ENCODE data around the gene PARD3B.

Gene PARD3B

DNA sequence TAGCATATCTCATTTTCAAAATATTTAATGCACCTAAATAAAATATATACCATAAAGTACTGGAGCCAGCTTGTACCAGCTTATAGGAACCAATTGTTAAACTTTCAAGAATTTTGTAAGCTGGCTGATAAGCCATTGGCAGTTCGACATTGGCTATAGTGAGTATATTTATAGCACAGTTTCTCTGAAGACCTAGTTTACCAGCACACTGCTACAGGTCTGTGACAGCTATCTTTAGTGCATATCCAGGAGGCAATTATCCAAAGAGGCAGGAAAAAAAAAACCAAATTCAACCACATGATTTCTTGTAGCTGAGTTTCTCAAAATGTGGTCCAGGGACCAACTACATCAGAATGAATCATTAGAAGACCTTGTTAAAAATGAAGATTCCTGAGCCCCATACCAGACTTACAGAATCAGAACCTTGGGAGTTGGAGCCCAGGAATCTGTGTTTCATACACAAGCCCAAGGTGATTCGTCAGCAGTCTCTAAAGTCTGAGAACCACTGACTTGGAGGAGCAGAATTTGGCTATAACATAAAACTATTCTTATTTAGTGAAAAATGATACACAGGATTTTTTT, 858.1 kb downstream of the PARD3B start:
- DNase-seq (ENCODE audit: low read depth in 2 of 2) = no peak

DNA sequence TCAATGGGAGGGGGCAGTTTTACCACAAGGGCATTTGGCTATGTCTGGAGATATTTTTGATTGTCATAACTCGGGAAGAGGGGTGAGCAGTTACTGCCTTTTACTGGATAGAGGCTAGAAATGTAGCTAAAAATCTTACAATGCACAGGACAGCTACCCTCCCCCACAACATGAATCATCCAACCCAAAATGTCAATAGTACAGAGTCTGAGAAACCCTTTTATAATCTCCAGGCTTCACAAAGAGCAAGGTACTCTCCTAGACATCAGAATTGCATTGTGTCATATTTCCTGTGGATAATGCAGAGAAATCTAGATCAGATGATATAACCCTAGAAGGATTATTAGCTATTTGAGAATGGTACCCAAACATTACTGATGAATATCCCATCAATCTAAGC, 859.9 kb downstream of the PARD3B start:
- DNase-seq (ENCODE audit: low read depth in 2 of 2) = no peak

DNA sequence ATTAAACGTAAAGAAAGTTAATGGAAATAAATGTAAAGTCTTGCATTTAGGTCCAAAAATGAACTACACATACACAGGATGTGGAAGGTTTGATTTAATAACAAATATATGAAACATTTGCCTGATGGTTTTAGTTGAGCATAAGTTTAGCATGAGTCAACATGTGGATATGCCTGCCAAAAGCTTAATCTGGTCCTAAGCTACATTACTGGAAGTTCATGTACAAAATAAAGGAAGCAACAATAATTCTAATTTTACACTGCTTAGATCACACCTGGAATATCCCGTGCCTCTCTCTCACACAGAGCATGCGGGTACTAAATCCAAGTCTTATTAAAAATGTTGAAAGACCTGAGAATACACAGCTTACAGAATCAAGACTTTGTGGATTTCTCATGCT, 860.5 kb downstream of the PARD3B start:
- no peak for DNase-seq (ENCODE audit: low read depth in 2 of 2)

DNA sequence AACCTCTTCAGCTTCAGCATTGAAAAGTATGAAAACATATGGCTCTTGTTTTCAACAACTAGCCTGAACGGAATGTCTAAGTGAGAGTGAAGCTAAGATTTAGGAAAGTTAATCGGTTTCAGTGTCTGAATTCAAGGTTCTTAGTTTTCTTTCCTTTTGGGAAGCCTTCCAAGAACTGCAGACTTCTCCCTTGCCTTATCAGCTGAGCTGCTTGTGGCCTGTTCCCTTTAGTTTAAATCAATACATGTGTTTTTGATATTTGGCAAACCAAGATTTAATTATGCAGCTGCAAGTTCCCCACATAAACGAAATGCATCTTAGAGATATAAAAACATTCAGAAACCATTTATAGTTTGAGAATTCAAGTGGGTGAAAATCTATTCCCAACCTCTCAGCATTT, 862.7 kb downstream of the PARD3B start:
- DNase-seq (ENCODE audit: low read depth in 2 of 2) = no peak

DNA sequence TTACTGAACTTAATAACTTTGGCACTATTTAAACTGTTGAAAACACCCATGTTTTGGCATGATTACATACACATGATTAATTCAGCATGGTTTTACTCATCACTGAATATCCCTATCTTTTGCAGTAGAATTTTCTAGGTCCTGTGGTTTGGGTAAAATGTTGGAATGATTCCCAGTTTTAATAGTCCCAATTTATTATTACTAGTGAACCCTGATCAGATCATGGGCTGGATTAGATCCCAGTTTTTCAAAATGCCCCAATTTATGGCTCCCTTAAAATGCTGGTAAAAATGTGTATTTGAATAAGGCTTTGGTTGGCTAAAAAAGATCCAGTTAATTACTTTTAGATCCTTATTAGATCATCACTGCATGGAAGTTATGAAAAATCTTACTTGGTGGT, 863.4 kb downstream of the PARD3B start:
- DNase-seq (ENCODE audit: low read depth in 2 of 2) = no peak

DNA sequence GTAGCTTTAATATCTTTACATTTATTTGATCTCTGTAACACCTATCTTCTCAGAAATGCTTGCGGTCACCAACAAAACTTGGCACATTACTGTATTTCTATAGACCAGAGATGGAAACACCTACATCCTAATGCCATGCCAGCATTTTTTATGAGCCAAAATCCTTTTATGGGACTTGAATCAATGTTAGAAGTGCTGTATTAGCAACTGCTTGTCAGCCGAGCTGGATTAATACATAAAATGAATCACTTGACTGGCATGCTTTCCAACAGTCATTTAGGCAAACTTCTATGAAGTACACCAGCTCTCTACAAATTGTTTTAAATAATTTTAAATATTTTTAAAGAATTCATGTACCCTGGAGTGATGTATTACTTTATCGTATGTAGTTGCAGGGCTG, 864.1 kb downstream of the PARD3B start:
- no peak for DNase-seq (ENCODE audit: low read depth in 2 of 2)

DNA sequence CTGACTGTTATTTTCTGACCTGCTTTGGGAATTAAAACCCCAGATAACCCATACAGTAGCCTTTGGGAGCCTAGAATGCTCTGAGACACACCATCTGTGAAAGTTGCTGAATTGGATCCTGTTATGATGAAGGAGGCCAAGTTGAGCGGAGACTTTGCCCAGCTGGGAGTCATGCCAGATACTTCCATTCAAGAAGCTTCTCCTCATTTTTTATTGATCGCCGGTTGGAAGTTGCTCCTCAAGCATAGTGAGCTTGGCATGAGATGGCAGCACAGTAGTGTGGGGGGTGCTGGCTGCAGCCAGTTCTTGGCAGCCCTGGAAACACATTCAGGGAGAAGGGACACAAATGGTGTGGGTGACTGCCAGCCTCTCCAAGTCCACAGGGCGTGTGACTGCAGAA, 866.3 kb downstream of the PARD3B start:
- DNase-seq (ENCODE audit: low read depth in 2 of 2) = no peak

DNA sequence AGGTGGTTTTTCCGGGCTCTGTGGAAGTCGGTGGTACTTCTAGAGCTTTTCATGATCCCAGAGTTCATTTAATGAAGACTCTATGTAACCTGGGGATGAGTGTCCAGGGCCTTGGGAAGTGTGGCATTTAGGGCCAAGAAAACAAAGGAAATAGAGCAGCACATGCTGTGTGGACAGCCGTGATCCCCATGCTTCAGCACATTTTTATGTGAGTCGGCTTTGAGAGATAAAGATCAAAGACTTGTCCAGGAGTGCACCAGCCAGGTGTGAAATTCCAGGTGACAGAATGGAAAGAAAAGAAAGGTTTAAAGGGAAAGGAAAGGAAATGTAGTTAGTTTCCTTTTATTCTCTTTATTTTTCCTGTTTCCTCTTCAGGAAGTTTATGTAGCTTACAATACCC, 879.1 kb downstream of the PARD3B start:
- DNase-seq (ENCODE audit: low read depth in 2 of 2) = no peak

DNA sequence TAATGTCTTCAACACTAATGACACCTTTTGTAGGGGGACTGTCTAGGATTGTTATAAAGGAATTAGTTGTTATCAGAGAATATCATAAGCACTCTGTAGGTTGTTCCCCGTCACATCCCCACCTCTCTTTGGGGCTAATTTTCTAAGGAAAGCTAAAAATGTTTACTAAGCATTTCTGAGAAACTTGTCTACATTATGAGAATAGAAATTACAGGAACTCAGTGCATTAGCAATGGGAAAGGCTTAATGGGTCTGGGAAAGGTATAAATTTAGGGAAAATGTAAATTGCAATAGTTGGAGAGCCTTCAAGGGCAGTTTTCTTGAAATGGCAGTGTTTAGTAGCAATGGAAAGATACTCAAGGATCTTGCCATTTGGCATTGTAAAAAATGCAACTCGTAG, 879.8 kb downstream of the PARD3B start:
- DNase-seq (ENCODE audit: low read depth in 2 of 2) = no peak

DNA sequence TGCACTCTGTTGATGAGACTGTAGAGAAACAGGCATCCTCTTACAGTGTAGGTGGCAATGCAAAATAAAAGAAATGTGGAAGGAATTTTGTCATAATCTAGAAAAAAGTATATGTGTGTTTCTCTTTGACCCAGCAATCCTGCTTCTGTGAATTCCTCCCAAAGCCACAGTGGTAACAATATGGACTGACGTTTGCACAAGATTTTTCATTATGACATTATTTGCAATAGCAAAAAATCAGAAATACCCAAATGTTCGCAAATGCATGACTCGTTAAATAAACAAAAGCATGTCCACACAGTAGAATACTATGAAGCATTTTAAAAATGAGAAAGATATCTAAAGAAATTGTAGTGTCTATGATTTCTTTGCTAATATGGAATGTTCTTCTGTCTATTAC, 881.8 kb downstream of the PARD3B start:
- DNase-seq (ENCODE audit: low read depth in 2 of 2) = no peak

DNA sequence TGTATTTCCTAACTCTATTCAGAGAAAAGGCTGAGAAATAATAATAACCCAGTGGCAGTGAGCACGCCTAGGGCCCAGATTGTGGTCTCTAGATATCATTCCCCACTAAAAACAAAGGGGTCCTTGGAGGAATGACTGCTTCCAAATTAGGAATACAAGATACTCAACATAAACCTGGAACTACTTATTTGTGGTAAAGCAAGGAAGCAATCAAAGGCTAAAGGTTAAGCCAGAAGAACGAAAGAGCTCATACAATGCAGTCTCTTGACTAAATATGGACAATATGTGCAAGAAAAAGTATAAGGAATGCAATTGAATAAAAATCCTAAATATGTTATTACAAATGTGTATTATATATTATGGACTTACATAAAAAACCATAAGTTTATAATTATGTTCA, 883.5 kb downstream of the PARD3B start:
- DNase-seq (ENCODE audit: low read depth in 2 of 2) = no peak

DNA sequence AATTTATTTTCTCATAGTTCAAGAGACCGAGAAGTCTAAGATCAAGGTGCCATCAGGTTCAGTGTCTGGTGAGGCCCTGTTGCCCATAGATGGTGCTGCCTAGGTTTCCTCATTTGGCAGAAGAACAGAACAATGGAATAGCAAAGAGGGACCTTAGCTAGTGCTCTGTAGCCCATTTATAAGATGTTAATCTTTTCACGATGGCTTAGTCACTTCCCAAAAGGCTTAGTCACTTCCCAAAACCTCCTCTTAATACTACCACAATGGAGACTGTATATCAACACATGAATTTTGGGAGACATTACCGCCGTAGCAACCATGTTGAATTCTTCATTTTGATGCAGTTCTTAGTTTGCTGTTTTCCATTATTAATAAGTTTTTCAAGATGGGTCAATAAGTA, 890.7 kb downstream of the PARD3B start:
- no peak for DNase-seq (ENCODE audit: low read depth in 2 of 2)

DNA sequence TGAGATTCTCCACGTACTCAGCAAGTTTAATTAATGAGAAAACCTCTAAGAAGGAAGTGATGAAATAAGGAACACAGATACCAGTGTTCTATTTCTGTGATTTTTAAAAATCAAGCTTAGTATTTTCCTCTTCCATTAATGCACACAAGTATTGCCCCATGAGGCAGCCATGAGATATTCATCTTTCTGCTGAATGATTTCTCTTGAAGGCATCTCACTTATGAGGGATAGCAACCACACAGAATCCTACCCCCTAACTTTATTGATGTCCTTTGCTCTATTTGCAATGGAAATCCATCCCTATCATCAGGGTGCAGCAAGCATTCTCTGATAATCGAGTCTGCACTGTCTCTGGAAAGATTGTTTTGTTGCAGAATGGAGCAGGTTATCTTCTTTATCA, 893.0 kb downstream of the PARD3B start:
- DNase-seq (ENCODE audit: low read depth in 2 of 2) = no peak

DNA sequence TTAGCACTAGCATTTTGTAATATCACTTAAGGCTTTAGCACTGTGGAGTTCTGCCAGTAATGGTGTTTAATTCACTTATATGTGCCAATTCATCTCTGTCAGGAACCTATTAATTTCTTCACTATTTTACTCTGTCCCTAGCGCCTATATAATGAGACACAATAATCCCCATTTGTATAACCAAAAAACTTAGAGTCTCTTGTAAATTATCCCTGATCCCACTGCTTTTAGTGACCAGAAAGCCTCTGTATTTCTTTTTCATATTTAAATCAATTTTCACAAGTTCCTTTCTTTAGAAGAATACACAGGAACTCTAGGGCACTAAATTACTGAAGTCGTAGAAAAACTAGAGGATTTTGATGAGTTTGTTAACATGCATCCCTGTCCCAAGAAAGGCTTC, 894.3 kb downstream of the PARD3B start:
- DNase-seq (ENCODE audit: low read depth in 2 of 2) = no peak

DNA sequence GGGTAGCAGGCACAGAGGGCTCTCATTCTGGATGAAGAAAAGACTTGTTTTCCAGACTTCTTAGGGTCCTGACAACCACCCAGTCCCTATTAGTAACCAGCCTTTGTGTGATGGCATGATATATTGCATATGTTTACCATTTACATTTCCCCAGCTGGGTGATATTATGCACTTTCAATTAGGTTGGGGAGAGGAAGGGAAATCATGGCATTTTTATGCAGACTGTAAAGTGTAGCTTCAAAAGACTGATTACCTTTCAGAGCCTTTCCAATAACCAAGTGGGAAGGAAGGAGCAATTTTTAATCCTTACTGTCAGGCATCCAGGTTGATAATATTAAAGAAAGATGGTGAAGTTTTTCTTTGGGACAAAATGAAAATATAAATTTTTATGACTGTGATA, 896.2 kb downstream of the PARD3B start:
- DNase-seq (ENCODE audit: low read depth in 2 of 2) = no peak

DNA sequence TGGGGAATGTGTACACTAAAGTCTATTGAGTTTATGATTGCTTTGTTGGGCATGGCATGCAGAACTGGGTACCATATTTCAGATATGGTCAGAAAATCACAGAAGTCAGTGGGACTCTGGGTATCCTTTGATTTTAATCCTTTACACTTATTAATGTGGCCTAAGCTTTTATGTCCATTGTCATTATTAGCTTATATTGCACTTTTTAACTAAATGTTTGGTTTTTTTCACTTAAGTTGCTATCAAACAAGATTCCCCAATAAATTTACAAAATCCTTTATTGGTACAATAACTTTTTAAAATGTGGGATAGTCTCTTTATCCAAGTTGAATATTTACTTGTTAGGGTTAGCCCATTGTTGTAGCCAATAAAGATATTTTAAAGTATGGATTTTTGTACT, 902.9 kb downstream of the PARD3B start:
- no peak for DNase-seq (ENCODE audit: low read depth in 2 of 2)

DNA sequence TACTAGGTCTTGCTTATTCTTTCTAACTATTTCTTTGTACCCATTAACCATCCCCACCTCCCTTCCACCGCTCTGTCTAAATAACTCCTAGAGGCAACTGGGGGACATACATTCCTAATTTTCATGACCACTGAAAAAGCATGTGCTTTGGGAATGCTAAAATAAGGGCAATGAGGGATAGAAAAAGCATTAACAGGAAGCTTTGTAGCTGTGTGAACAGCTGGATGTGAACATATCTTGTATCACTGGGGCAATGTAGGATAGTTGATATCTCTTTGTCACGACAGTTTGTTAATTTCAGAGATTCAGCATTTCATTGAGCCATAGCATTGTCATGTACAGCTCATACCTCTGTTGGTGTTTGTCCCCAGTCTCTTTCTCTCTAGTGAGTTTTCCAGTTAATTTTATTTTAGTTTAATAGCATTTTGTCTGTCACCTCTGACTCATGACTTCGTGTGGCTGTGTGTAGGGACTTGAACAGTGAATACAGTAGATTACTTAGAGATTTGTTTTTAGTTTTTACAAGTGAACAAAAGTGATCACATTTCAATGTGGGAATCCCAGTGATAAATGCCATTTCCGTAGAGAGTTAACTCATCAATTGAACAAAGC, 906.7 kb downstream of the PARD3B start:
- no peak for DNase-seq (ENCODE audit: low read depth in 2 of 2)

DNA sequence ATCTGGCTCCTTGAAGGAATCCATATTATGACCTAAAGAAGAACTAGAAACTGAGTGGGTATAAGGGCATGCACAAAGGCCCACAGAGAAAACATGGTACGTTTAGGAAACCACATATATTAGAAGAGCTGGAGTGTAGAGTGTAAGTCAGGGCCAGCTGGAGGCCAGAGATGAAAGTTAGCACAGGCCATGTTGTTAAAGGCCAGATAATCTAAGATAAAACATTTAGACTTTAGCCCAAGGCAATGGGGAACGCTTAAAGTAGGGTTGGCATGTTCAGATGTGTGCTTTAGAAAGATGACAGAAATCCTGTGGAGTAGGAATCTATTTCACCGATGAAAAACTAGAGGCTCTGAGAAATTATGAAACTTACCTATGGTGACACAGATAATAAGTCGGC, 907.9 kb downstream of the PARD3B start:
- no peak for DNase-seq (ENCODE audit: low read depth in 2 of 2)

DNA sequence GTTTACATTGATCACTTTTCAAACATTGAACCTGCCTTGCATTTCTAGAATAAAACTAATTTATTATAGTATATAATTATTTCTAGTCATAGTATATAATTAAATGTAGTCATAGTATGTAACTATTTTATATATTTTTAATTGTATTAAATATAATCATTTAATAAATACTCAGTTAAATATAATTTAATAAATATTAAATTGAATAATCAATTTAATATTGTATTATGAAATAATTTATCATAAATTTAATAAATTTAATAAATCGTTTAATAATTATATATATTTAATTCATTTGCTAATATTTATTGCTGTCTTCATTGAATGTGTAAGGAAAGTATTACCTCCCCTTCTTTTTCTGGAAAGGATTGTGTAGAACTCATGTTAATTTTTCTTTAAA, 911.4 kb downstream of the PARD3B start:
- no peak for DNase-seq (ENCODE audit: low read depth in 2 of 2)

DNA sequence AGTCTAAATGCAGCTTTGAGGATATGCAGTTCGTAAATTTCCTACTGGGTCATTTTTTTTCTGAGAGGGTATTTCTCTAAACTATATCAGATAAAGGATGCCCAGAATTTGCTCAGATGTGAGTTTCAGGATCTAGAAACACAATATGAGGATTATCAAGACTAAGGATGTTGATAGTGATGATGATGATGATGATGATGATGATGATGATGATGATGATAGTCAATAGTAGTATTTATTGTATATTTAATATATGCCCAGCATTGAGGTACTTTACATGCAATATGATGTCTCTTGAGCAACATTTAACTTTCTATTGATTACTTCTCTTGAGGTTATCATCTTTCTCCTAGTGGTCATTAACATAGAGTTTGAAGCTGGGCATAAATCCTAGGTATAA, 914.9 kb downstream of the PARD3B start:
- no peak for DNase-seq (ENCODE audit: low read depth in 2 of 2)

DNA sequence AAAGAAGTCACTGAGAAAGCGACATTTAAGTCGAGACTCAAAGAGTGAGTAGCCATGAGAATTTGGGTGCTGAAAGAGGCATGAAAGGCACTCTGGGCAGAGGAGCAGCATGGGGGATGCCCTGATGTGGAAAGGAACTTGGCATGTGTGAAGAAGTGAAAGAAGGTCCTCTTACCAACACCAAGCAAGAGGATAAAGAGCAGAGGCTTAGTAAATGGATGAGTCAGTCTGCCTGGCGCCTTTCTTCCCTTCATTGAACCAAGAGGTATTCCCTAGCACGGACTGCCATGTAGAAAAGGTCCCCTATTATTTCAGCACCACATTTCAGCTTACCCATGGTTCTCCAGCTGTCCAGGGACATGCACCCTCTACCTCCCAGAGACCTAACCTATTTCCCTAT, 915.9 kb downstream of the PARD3B start:
- no peak for DNase-seq (ENCODE audit: low read depth in 2 of 2)

DNA sequence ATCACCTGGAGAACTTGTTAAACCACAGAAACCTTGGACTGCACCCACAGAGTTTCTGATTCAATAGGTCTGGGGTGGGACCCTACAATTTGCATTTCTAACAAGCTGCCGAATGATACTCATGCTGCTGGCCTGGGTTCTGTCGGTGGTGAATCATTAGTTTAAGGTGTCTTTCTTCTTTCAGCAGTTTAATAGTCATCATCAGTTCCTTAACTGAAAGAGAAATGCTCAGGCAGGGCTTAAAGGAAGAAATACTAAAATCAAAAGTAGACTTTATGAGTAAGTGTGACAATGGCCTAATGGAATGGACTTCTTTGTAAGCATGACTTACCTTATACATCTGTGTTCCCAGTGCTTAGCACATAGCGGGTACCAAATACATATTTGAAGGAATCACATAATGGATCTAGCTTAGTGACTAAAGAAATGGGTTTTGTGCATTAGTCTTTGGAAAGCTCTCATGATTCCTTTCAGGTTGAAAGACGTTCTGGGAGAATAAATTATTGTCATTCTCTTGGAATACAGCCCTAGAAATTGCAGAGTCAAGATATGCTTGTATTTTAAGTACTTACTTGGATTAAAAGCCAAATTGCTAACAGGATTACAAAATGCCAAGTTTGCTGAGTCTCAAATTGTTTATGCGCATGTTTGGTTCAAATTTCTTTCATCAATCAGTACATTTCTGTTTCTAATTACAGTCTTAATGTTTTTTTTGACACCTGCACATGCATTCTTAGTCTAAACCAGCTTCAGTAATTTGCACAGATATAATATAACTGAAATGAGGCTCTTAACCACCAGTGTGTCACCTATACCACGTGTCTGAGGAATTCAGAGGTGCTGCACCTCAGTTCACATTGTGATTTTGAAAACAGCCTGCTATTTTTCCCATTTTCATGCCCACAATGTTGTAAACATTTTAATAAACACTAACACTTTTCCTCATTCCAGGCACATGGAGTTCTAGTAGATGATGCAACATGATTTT, 916.7 kb downstream of the PARD3B start:
- DNase-seq (ENCODE audit: low read depth in 2 of 2) = peak in 1 of 2 donors; percentile 13

Measured in stimulated activated CD4-positive, alpha-beta T cell treated with anti-CD3 and anti-CD28 coated beads, Interleukin-15, amount 100 ng/mL, for 48 hours (primary cell).